GM18499 (cell line): ENCODE measurements around the gene FN3KRP.

Experiments used
- ATAC-seq: cut with Tn5 transposase; IDR thresholded peaks from one replicate; pipeline ENCODE4 v1.9.1; 2021; ENCODE audit warnings: moderate number of reproducible peaks; ENCODE audit not compliant: insufficient read depth, unreplicated experiment

Gene FN3KRP

GRCh38 chr17:82686366-82687324, 29.9 kb upstream of the FN3KRP start:
- no peak for ATAC-seq

- no peak for ATAC-seq
These were observed 29.1 kb upstream of the FN3KRP start for GRCh38 chr17:82687375-82687861.

GRCh38 chr17:82687871-82688270, 28.6 kb upstream of the FN3KRP start:
- no peak for ATAC-seq

DNA sequence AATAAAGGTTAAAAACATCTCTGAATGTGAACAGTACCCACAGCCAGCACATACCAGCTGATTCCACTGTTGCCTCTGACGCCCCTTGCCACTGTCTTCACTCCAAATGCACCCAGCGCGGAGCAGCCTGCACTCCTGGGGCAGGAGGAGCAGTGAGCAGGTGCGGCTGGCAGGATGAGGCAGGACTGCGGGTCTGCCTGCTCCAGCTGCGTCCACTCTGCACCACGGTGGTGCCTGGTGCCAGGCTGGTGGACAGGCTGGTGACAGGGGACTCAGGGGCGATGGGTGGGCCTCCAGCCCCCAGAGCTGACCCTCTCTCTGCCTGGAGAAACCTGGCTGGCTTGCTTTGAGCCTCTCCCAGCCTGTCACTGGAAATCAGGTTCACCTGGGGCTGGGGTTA, 27.4 kb upstream of the FN3KRP start:
- no peak for ATAC-seq

DNA sequence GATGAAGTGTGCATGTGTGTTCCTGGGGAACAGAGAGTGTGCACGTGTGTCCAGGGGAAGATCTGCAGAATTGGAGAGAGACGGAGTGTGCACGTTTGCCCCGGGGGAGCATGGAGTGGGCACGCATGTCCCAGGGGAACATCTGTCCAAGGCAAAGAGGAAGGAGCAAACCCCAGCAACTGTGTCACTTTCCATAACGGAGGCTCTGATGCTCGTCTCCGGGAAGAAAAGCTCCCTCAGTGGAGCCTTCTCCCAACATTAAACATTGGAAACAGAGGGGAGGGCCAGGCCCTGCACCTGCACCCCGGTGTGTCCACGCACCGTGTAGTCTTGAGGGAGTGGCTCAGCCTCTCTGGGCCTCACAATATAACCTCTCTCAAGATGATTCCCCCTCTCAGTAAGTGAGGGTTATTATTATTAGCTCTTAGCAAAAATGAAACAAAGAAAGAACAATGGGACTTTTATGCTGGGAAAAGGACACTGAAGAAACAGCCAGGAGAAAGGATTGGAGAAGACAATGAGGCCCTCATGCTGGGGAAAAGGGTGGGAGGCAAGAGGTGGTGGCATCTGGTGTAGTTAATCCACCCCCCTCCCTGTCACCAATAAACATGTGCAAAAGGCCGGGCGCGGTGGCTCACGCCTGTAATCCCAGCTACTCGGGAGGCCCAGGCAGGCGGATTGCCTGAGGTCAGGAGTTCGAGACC, 25.6 kb upstream of the FN3KRP start:
- no peak for ATAC-seq

GRCh38 chr17:82691714-82692113, 24.8 kb upstream of the FN3KRP start:
- no peak for ATAC-seq

DNA sequence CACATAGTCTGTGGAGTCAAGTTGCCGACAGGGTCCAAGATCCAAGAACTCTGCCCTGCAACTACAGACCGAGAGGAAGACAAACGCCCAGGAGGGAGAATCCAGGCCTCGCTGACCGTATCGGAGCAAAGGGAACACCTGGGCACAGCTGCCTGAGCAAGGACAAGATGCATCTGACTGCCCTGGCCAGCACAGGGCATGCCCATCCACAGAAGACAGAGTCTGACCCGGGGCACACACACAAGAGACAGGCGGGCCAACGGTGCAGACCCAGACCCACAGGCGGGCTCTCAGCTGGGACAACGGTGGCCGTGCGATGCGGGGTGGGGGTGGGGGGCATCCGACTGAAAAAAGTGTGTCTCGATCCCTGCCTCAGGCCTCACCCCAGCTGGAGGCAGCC, 24.2 kb upstream of the FN3KRP start:
- ATAC-seq, result no peak

DNA sequence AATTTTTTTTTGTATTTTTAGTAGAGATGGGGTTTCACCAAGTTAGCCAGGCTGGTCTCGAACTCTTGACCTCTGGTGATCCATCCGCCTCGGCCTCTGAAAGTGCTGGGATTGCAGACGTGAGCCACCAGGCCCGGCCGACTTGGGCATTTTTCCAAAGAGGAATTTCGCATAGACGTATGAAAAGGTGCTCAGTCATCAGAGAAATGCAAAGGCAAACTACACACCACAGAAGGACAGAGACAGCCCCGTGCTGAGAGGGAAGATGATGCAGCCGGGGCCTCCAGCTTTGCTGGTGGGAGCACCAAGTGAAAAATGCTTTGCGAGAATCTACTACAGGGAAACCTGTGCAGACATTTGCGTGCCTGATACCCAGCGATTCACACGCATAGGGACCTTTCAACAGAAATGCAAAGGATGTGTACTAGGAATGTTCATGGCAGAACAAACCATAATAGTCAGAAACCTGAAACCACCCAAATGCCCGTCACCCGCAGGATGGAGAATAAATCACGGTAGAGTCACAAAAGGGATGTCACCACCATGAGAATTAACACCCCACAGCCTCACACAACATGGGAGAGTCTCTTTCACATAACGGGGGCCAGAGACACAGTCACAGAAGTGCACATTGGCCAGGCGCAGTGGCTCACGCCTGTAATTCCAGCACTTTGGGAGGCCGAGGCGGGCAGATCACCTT, 23.2 kb upstream of the FN3KRP start:
- no peak for ATAC-seq

DNA sequence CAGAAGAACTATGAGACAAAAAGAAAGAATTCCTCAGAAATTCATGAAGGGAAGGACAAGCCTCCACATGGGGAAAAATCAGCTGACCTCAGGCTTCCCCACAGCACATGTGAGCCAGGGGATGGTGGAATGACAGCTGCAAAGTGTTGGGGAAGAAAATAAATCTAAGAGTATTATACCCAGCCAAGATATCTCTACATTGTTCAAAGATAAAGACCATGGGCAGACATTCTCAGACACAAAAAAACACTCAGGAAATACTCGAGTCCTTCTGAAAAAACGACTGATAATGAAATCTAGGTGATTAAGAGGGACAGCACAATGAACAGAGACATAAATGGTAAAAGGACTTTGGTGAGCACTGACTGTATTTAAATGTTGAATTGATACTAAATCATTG, 21.9 kb upstream of the FN3KRP start:
- ATAC-seq, result no peak

DNA sequence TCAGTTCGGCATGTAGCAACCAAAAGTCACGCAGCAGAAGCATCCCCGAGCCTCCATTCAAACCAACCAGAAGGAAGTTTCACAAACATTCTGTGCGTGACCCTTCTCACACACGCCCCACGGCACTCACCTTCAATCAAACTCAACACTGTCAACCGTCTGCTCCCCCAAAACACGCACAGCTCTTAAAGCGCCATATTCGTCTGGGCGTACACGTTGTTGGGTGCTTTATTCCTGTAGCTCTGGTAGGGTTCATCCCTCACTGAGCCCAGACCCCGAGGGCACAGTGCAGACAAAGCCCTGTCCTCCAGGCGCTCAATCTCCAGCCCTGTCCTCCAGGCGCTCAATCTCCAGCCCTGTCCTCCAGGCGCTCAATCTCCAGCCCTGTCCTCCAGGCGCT, 20.2 kb upstream of the FN3KRP start:
- no peak for ATAC-seq

- no peak for ATAC-seq
These were observed 19.3 kb upstream of the FN3KRP start for GRCh38 chr17:82696916-82697807.

DNA sequence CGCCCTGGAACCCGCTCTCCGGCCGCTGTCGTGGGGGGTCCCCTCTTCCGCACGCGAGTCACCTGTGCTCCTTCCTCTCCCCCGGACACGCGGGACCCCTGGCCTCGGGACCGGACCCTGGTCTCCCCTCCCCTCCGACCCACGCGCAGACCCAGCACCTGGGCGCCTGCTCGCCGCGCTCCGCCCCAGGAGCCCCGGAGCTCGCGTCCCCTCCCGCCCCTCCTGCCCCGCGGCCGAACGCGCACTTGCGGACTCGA, 18.8 kb upstream of the FN3KRP start:
- no peak for ATAC-seq

GRCh38 chr17:82698065-82698973, 18.2 kb upstream of the FN3KRP start, which contains the start of gene RAB40B:
TSS of gene RAB40B (minus strand) at chr17:82698698. CDS start at chr17:82698596, 102 bp downstream.
- peak; percentile 80 for ATAC-seq

GRCh38 chr17:82698974-82699442, 17.5 kb upstream of the FN3KRP start:
- no peak for ATAC-seq

DNA sequence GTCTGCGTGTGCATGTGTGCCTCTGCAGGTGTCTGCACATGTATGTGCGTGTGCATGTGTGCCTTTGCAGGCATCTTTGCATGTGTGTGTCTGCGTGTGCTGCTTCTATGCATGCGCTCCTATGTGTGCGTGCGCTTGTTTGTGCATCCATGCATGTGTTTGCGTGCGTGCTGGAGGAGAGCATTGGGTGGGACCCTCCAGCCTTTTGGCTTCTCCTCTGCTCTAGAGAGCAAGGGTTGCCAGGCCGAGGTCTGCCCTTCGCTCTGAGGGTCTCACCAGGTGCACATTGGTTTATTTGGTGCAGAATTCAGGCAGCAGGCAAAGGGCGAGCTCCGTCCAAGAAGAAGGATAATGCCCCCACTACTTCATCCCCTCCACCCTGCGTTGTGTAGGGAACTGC, 17.0 kb upstream of the FN3KRP start:
- no peak for ATAC-seq

GRCh38 chr17:82702231-82702927, 14.1 kb upstream of the FN3KRP start:
- no peak for ATAC-seq

DNA sequence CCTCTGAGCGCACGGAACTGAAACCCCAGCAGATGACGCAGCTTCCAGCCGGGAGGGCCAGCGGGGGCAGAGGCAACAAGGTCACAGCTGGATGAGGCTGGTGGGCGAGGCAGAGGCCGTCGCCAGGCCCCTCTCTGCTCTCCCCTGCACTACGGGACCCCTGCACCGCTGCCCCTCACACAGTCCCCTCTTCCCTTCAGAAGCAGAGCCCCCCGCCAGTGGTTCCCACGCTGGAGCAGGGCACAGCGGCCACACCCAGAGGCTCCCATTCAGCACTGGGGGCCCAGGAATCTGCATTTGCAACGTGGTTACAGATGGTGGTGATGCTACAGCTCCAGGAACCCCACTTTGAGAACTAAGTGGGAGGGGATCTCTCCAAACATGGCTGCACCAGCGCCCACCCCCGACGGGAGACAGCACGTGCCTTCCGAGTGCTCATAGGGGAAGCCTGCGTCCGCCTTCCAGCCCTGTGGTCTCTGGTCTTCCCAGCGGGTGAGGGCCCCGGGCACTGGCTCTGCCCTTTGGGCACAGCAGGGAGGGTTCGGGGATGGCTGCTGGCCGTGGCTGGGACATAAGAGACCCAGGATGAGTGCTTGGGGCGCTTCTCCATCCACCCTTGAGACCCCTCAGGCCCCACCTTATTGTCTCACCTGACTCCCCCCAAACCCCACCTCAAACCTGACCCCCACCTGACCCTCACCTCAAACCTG, 13.3 kb upstream of the FN3KRP start:
- ATAC-seq, result no peak
